GM18520 (cell line): ENCODE data around the gene CGRRF1.

Source experiments
- ATAC-seq: cut with Tn5 transposase; IDR thresholded peaks from one replicate; pipeline ENCODE4 v1.9.1; 2021; ENCODE audit not compliant: unreplicated experiment

The CGRRF1 gene

DNA sequence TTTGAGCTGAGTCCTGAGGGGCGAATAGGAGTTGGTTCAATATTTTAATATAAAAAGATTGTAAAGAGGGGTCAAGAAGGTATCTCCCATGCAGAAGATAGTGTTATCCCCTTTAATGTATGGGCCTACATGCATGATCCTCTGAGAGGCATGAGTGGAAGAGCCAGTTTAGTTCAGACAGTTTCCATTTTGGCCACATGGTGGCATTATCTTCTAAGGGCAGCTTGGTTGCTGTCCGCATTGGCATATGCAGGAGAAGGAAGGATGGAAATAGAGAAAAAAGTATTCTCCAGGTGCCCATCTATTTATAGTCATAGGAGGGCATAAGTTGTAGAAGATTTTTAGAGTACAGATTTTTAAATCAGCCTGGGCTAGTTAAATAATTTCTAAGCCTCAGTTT lies 62.6 kb downstream of the CGRRF1 start:
- no peak for ATAC-seq

DNA sequence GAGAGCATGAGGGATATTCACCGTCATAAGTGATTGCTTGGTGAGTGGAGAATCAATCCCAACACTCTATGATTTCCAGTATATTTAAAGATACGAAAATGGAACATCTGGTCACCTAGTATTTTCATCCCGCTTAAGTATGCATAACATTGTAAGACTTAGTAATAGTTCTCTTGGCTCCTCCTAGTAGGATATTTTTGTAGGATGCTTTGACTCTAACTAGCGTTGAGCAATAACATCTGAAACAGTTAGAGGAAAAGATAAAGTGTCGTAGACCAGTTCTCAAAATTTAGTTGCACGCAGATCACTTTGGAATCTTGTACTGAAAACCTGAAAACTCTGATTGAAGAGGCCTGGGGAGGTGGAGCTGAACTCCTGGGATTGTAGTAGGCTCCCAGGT lies 64.8 kb downstream of the CGRRF1 start:
- no peak for ATAC-seq

DNA sequence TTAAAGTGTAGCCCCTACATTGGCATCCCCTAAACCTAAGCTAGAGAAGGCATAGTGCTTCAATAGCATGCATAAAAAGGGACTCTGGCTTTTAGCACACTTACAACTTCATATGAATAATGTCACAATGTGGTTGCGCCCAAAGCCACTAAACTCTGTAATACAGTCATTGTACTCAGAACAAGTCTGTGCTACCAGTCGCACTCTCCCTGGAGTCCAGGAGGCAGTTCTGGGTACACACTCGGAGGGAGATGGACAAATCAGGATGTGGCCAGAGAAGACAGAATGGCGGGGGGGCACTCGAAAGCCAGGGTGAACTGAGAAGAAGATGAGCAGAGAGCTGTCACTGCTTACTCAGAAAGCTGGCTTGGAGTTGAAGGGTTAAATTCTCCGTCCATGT lies 67.8 kb downstream of the CGRRF1 start:
- no peak for ATAC-seq

DNA sequence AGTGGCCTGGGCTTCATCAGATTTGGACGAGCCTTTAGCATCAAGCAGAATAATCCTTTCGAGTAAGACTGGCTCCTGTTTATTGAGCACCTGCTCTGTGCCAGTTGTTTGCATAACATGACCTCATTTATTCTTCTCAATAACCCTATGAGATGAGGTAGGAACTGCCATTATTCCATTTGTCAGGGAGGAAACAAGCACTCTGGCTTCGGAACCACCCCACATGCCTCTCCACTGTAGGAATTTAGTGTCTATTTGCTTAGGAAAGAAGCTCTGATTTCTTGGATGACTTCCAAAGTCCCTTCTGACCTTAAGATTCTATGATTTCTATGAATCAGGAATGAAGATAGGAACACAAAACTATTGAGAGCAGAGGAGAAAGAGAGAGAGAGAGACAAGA lies 68.3 kb downstream of the CGRRF1 start:
- ATAC-seq = no peak

DNA sequence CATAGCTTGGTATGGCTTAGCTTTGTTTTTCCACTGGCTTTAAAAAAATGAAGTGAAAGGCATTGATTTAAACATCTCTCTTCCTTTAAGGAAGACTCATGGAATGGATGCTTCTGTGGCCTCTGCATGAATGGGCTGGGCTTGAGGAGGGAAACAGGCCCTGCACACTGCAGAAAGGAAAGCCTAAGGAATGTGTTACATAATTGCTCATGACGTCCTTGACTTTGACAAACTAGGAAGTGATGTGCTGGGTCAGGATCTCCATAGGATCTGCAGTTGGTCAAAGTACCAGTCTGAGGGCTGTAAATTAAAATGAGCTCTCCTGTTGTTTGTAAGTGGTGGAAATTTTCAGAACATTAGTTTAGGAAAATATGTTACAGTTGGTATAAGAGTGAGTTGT lies 69.9 kb downstream of the CGRRF1 start:
- no peak for ATAC-seq

DNA sequence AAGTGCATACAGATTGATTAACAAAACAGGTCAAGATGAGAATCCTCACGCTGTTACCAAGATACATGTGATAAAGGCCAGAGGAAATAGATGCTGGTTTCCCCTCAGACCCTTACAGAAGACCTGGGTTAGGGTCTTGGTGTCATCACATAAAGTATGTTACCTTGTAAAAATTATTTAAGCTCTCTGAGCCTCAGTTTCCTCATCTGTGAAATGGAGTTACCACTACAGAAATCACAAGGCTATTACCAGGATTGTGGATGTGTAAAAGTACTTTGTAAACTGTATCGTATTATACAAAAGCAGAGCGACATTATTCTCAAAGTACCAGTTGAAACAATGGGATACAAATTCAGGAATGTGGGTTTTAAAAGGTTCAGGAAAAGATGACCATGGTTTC lies 71.2 kb downstream of the CGRRF1 start:
- ATAC-seq = no peak

DNA sequence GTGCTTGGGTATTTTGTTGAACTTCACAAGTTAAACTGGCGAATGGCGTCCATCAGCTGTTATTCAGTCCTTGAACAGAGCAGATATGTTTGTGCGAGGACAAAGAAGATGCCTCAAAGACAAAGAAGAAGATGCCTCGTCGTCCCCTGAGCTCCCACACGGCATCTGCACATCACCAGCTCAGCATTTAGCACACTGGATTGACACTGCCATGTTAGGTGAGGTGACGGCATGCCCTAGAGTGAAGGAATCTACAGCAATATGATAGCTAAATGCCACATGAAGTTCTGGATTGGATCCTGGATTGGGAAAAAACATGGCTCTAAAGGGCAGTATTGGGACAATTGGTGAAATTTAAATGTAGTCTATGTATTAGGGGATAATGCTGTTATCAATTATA lies 72.6 kb downstream of the CGRRF1 start:
- ATAC-seq = no peak

DNA sequence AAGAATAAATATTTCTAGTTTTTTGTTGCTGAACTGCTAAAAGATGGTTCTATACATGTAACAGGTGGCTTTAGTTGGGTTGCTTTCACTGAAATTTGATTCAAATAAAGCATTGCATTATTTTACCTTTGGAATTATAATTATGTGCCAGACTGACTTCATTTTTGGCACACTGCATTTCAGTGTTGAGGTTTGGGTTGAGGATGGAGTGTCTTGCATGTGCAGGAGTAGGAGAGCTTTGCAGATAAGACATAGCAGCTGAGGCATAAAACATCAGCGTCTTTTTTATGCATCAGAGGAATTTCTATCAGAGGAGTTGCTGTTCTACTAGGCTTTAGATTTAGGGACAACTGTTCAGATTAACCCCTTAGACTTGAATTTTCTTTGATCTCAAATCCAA lies 74.4 kb downstream of the CGRRF1 start:
- no peak for ATAC-seq

DNA sequence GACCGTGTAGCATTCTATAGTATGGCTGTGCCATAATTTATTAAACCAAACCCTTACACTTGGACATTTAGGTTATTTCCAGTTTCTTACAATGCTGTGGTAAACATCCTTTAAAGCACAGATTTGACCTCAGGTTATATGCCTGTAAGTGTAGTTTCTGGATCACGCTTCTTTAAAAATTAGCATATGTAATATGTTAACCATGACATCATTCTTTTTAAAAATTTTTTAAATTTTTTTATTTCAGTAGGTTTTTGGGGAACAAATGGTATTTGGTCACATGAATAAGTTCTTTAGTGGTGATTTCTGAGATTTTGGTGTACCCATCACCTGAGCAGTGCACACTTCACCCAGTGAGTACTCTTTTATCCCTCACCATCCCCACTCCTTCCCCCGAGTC lies 75.5 kb downstream of the CGRRF1 start:
- ATAC-seq = no peak
